Measurements from ENCODE around the gene LRRC25. TPM values are rescaled to one million over a fixed set of nuclear protein-coding genes. Genes with fewer than 3 reads are reported as not detected.

The LRRC25 gene
- total and polyA plus RNA-seq, 2 donors (not counting 3 experiments of a cell fraction or from before 2014, with no cell fraction given), result not detected

DNA sequence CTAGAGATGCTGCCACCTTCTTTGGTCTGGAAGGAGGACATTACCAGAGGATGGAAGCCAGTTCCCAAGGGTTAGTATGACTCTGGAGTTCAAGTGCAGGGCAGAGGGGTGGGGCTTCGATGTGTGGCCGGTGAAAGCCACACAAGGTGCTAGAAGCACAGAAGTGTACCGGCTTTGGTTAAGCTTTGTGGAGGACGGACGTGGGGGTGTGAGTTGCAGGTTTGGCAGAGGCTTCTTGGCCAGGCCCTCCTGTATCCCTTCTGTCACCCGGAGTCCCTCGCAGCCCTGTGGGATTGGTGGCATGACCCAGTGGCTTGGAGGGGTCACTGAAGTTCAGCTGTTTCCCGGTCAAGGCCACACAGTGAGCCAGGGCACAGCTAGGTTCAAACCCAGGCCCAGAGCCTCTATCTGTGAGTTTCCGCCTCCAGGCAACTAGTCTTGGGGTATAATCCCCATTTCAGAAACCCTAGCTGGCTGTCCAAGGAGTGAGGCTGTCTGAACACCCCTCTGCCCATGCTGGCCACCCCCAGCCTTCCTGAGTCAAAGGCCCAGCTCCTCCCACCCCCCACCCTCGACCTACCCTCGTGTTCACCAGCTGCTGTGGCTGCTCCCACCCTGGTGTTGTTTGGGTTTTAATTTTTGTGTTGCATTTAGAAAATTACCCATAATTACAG, 17.2 kb upstream of the LRRC25 start:
- Histone ChIP-seq H3K4me2 (ENCODE audit: insufficient read depth, low read length) (peak overlapping the region; percentile 41), H3K36me3 (ENCODE audit: control insufficient read depth in 2 of 2, extremely low read depth in 1 of 2, insufficient read depth in 2 of 2, low read length in 2 of 2) (no peaks in the 10 kb centered on the region), H4K20me1 (replicated peaks; ENCODE audit: control insufficient read depth, extremely low read depth, insufficient read depth, low read length) (no peaks in the 10 kb centered on the region), H2AFZ (ENCODE audit: low read depth, low read length) (no peak overlapping the region), H3K4me1 (ENCODE audit: control insufficient read depth, extremely low read depth, insufficient read depth, low read length) (peaks cover 39% of the 10 kb centered on the region), H3K9ac (replicated peaks; ENCODE audit: extremely low read depth, insufficient read depth, low read length) (no peak overlapping the region), H3K27me3 (ENCODE audit: control insufficient read depth in 2 of 2, insufficient read depth in 2 of 2, low read length in 2 of 2) (no peaks in the 10 kb centered on the region), H3K4me3 (replicated peaks in 1 of 3; ENCODE audit: insufficient read depth in 1 of 3, low read depth in 1 of 3, low read length in 3 of 3) (peak overlapping the region in 1 of 3 experiments; percentile 26), H3K9me1 (replicated peaks; ENCODE audit: control insufficient read depth, extremely low read depth, insufficient read depth, low read length) (no peaks in the 10 kb centered on the region), H3K79me2 (ENCODE audit: control insufficient read depth, insufficient read depth, low read length) (peaks cover 4% of the 10 kb centered on the region), H3K27ac (ENCODE audit: insufficient read depth, low read depth, low read length) (no peak overlapping the region), H3K9me3 (replicated peaks; ENCODE audit: control insufficient read depth, insufficient read depth, low read length) (no peaks in the 10 kb centered on the region)
- BruUV-seq (replicated peaks), result no TSS peak
- peak; percentile 33 for FAIRE-seq
- ChIA-PET CTCF (interaction anchor here (1.0 to 11.1 kb wide), 11 partner anchors 13 to 206 kb away, joined by 3 to 160 read pairs (median 6); partner anchors contain the start of genes GDF15 and JUND), POLR2A (interaction anchor here (0.9 to 5.8 kb wide), 2 partner anchors 29 to 134 kb away, joined by 6 to 58 read pairs; partner anchors contain the start of genes GDF15 and JUND)
- no peak for DNase-seq (ENCODE audit: low read depth, low spot score)
- dilution Hi-C loops (cut with MboI; ENCODE audit: extremely low pct_ligation_motif_present, low sequenced_read_pairs), result no loop called here
- TF ChIP-seq, protein P1, sequence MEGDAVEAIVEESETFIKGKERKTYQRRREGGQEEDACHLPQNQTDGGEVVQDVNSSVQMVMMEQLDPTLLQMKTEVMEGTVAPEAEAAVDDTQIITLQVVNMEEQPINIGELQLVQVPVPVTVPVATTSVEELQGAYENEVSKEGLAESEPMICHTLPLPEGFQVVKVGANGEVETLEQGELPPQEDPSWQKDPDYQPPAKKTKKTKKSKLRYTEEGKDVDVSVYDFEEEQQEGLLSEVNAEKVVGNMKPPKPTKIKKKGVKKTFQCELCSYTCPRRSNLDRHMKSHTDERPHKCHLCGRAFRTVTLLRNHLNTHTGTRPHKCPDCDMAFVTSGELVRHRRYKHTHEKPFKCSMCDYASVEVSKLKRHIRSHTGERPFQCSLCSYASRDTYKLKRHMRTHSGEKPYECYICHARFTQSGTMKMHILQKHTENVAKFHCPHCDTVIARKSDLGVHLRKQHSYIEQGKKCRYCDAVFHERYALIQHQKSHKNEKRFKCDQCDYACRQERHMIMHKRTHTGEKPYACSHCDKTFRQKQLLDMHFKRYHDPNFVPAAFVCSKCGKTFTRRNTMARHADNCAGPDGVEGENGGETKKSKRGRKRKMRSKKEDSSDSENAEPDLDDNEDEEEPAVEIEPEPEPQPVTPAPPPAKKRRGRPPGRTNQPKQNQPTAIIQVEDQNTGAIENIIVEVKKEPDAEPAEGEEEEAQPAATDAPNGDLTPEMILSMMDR (IDR thresholded peaks at IDR 0.05; ENCODE audit: extremely low read depth in 1 of 2, insufficient read depth in 1 of 2, low read depth in 1 of 2, low read length in 2 of 2), result no peak
- no peak for TF ChIP-seq JUN (IDR thresholded peaks at IDR 0.05; ENCODE audit: borderline replicate concordance, insufficient read depth, insufficient read length, low read depth)
- intact Hi-C loops (cut with micrococcal nuclease), result no loop called here

GRCh38 chr19:18412610-18413239, 15.3 kb upstream of the LRRC25 start:
- Histone ChIP-seq H3K4me2 (ENCODE audit: insufficient read depth, low read length) (no peak overlapping the region), H3K36me3 (ENCODE audit: control insufficient read depth in 2 of 2, extremely low read depth in 1 of 2, insufficient read depth in 2 of 2, low read length in 2 of 2) (no peaks in the 10 kb centered on the region), H3K9ac (replicated peaks; ENCODE audit: extremely low read depth, insufficient read depth, low read length) (no peak overlapping the region), H3K79me2 (ENCODE audit: control insufficient read depth, insufficient read depth, low read length) (no peaks in the 10 kb centered on the region), H4K20me1 (replicated peaks; ENCODE audit: control insufficient read depth, extremely low read depth, insufficient read depth, low read length) (no peaks in the 10 kb centered on the region), H2AFZ (ENCODE audit: low read depth, low read length) (no peak overlapping the region), H3K27ac (ENCODE audit: insufficient read depth, low read depth, low read length) (no peak overlapping the region), H3K9me3 (replicated peaks; ENCODE audit: control insufficient read depth, insufficient read depth, low read length) (no peaks in the 10 kb centered on the region), H3K4me1 (ENCODE audit: control insufficient read depth, extremely low read depth, insufficient read depth, low read length) (peaks cover 28% of the 10 kb centered on the region), H3K27me3 (ENCODE audit: control insufficient read depth in 2 of 2, insufficient read depth in 2 of 2, low read length in 2 of 2) (no peaks in the 10 kb centered on the region), H3K9me1 (replicated peaks; ENCODE audit: control insufficient read depth, extremely low read depth, insufficient read depth, low read length) (no peaks in the 10 kb centered on the region), H3K4me3 (replicated peaks in 1 of 3; ENCODE audit: insufficient read depth in 1 of 3, low read depth in 1 of 3, low read length in 3 of 3) (no peak overlapping the region)
- CTCF ChIA-PET, result interaction anchor here (0.7 to 11.1 kb wide), 13 partner anchors 11 to 221 kb away, joined by 3 to 160 read pairs (median 15); partner anchors contain the start of genes GDF15, JUND, LSM4 and PGPEP1
- TF ChIP-seq EZH2 (IDR thresholded peaks at IDR 0.05; ENCODE audit: borderline replicate concordance, low read depth, low read length, severe bottlenecking) (no peak), MYC (IDR thresholded peaks at IDR 0.05; ENCODE audit: low read depth, low read length) (no peak), GATA2 (IDR thresholded peaks at IDR 0.05; ENCODE audit: insufficient read depth, insufficient read length, low read depth, low read length) (no peak)
- TF ChIP-seq, protein P1 (IDR thresholded peaks at IDR 0.05; ENCODE audit: extremely low read depth in 1 of 2, insufficient read depth in 1 of 2, low read depth in 1 of 2, low read length in 2 of 2), result no peak
- TF ChIP-seq, protein P2, sequence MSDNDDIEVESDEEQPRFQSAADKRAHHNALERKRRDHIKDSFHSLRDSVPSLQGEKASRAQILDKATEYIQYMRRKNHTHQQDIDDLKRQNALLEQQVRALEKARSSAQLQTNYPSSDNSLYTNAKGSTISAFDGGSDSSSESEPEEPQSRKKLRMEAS (IDR thresholded peaks at IDR 0.05; ENCODE audit: insufficient read depth, insufficient read length), result no peak
- dilution Hi-C loops (cut with MboI; ENCODE audit: extremely low pct_ligation_motif_present, low sequenced_read_pairs), result no loop called here
- FAIRE-seq (no peak), DNase-seq (ENCODE audit: low read depth, low spot score) (no peak)
- intact Hi-C loops (cut with micrococcal nuclease), result no loop called here
- POLR2A ChIA-PET, result interaction anchor here (0.6 to 2.4 kb wide), 4 partner anchors 25 to 132 kb away, joined by 3 to 9 read pairs (median 6); partner anchors contain the start of genes GDF15 and JUND
- no TSS peak for BruUV-seq (replicated peaks)

Data from endothelial cell of umbilical vein (primary cell).